ENCODE measurements around the gene SDC4.

- TF ChIP-seq CTCF (IDR thresholded peaks at IDR 0.05 in 2 of 3, conservative IDR thresholded peaks at IDR 0.05 in 1 of 3; ENCODE audit: control insufficient read depth in 2 of 3, extremely low read depth in 1 of 3, insufficient read depth in 1 of 3, low read depth in 3 of 3, low read length in 3 of 3) (no peak), POU2F2 (IDR thresholded peaks at IDR 0.05; ENCODE audit: borderline replicate concordance, low read depth, low read length) (no peak), SIN3A (IDR thresholded peaks at IDR 0.05; ENCODE audit: low read depth, low read length) (no peak), CHD1 (IDR thresholded peaks at IDR 0.05; ENCODE audit: low read depth, low read length) (no peak)
These were observed 41.1 kb downstream of the SDC4 start for GRCh38 chr20:45307076-45307640.

Measured in GM12878 (cell line).